ENCODE results near the gene MYO1F. TPM values are rescaled to one million over a fixed set of nuclear protein-coding genes. Genes with fewer than 3 reads are reported as not detected.

Gene MYO1F
- total and polyA plus RNA-seq, 2 donors (not counting 1 experiment from before 2014, with no cell fraction given): 76.3 to 126 TPM

DNA sequence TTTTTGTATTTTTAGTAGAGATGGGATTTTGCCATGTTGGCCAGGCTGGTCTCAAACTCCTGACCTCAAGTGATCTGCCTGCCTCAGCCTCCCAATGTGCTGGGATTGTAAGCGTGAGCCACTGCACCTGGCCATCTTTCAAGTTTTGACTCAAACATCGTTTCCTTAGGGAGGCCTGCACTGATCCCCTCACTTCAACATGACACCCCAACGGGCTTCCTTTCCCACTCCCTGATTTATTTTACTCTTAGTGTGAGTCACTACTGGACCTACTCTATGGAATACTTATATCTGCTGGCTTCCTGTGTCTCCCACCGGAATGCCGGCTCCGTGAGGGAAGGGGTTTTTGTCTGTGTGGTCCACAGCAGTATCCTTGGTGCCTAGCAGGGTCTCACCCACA is 37.8 kb upstream of the MYO1F start:
- intact Hi-C loops (cut with micrococcal nuclease): no loop called here
- ATAC-seq (ENCODE audit: low read depth) (no peak), DNase-seq (no peak)
- no peak overlapping the region for H3K4me2 ChIP-seq (replicated peaks; ENCODE audit: low read depth, low read length, poor library complexity, severe bottlenecking)
- H2AFZ ChIP-seq (ENCODE audit: insufficient read depth, low read depth, low read length, poor library complexity, severe bottlenecking): no peak overlapping the region
- H3K9me3 Mint-ChIP-seq (ENCODE audit: insufficient read depth): no peaks in the 10 kb centered on the region
- H3K36me3 ChIP-seq (replicated peaks in 1 of 2; ENCODE audit: control extremely low read depth in 1 of 2, control insufficient read depth in 1 of 2, extremely low read depth in 1 of 2, insufficient read depth in 2 of 2, low read length in 1 of 2): no peaks in the 10 kb centered on the region
- CTCF ChIA-PET: interaction anchor here (0.7 kb wide), 2 partner anchors 18 to 649 kb away, joined by 3 to 4 read pairs; no protein-coding TSS in a partner anchor
- H4K20me1 ChIP-seq (ENCODE audit: control insufficient read depth, insufficient read depth, low read length, poor library complexity, severe bottlenecking): no peaks in the 10 kb centered on the region
- peaks cover 11% of the 10 kb centered on the region for H3K27me3 Mint-ChIP-seq
- H3K27ac ChIP-seq (ENCODE audit: low read length in 2 of 2): no peak overlapping the region
- peaks cover 4% of the 10 kb centered on the region in 2 donors for H3K4me1 ChIP-seq (ENCODE audit: control insufficient read depth in 2 of 2, insufficient read depth in 2 of 2, low read length in 2 of 2)
- H3K4me1 Mint-ChIP-seq: peaks cover 8% of the 10 kb centered on the region
- no peak overlapping the region for H3K27ac Mint-ChIP-seq
- WGBS (ENCODE audit: insufficient coverage): 57% methylated on average over 1 of the region's 6 CpGs
- TF ChIP-seq EZH2 (IDR thresholded peaks at IDR 0.05; ENCODE audit: borderline replicate concordance, insufficient read depth, low read depth, low read length, poor library complexity, severe bottlenecking): no peak
- TF ChIP-seq, protein P1, sequence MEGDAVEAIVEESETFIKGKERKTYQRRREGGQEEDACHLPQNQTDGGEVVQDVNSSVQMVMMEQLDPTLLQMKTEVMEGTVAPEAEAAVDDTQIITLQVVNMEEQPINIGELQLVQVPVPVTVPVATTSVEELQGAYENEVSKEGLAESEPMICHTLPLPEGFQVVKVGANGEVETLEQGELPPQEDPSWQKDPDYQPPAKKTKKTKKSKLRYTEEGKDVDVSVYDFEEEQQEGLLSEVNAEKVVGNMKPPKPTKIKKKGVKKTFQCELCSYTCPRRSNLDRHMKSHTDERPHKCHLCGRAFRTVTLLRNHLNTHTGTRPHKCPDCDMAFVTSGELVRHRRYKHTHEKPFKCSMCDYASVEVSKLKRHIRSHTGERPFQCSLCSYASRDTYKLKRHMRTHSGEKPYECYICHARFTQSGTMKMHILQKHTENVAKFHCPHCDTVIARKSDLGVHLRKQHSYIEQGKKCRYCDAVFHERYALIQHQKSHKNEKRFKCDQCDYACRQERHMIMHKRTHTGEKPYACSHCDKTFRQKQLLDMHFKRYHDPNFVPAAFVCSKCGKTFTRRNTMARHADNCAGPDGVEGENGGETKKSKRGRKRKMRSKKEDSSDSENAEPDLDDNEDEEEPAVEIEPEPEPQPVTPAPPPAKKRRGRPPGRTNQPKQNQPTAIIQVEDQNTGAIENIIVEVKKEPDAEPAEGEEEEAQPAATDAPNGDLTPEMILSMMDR (IDR thresholded peaks at IDR 0.05): no peak
- no peak overlapping the region for H3K4me3 Mint-ChIP-seq
- POLR2A ChIA-PET: no interaction called here
- no peak overlapping the region for H3K4me3 ChIP-seq (ENCODE audit: control extremely low read depth in 1 of 5, extremely low read depth in 1 of 5, insufficient read depth in 1 of 5, low read depth in 2 of 5, low read length in 4 of 5)
- H3K9ac ChIP-seq (ENCODE audit: low read length): no peak overlapping the region
- H3K79me2 ChIP-seq (ENCODE audit: control insufficient read depth, insufficient read depth, low read length): no peaks in the 10 kb centered on the region
- peaks cover 0 to 8% (median 3%) of the 10 kb centered on the region in 4 experiments for H3K27me3 ChIP-seq (replicated peaks in 1 of 4; ENCODE audit: control extremely low read depth in 1 of 4, control insufficient read depth in 3 of 4, insufficient read depth in 4 of 4, low read length in 3 of 4)
- peaks cover 0 to 11% (median 0%) of the 10 kb centered on the region in 3 donors for H3K9me3 ChIP-seq (ENCODE audit: control extremely low read depth in 1 of 3, control insufficient read depth in 2 of 3, insufficient read depth in 1 of 3, low read length in 2 of 3)

DNA sequence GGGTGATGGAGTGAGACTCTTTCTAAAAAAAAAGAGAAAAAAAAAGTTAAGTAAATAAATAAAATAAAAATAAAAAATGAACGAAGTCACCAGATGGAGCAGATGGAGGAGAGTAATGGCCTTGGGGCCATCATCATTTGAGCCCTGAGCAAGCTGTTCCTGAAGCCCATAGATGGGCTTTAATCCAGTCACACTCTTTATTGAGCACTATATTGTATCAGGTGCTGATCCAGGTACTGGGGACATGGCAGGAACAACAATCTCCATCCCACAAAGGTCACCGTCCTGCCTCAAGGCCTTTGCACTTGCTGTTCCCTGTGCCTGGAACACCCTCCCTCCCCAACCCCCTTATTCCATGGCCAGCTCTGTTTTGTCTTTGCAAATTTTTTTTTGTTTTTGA is 37.2 kb upstream of the MYO1F start:
- H3K36me3 ChIP-seq (replicated peaks in 1 of 2; ENCODE audit: control extremely low read depth in 1 of 2, control insufficient read depth in 1 of 2, extremely low read depth in 1 of 2, insufficient read depth in 2 of 2, low read length in 1 of 2): no peaks in the 10 kb centered on the region
- DNase-seq: no peak
- H3K27me3 Mint-ChIP-seq: peaks cover 16% of the 10 kb centered on the region
- intact Hi-C loops (cut with micrococcal nuclease): no loop called here
- peaks cover 9 to 10% of the 10 kb centered on the region in 2 donors for H3K4me1 ChIP-seq (ENCODE audit: control insufficient read depth in 2 of 2, insufficient read depth in 2 of 2, low read length in 2 of 2)
- H3K4me3 ChIP-seq (ENCODE audit: control extremely low read depth in 1 of 5, extremely low read depth in 1 of 5, insufficient read depth in 1 of 5, low read depth in 2 of 5, low read length in 4 of 5): no peak overlapping the region
- no CpG with 5 or more reads among the region's 2 CpGs for WGBS (ENCODE audit: insufficient coverage)
- TF ChIP-seq, protein P1 (IDR thresholded peaks at IDR 0.05): no peak
- no peak for TF ChIP-seq EZH2 (IDR thresholded peaks at IDR 0.05; ENCODE audit: borderline replicate concordance, insufficient read depth, low read depth, low read length, poor library complexity, severe bottlenecking)
- H3K4me2 ChIP-seq (replicated peaks; ENCODE audit: low read depth, low read length, poor library complexity, severe bottlenecking): no peak overlapping the region
- ChIA-PET CTCF (interaction anchor here (0.7 kb wide), 1 partner anchor 649 kb away, joined by 3 read pairs; no protein-coding TSS in a partner anchor), POLR2A (no interaction called here)
- H3K79me2 ChIP-seq (ENCODE audit: control insufficient read depth, insufficient read depth, low read length): no peaks in the 10 kb centered on the region
- H3K27ac Mint-ChIP-seq: no peak overlapping the region
- no peaks in the 10 kb centered on the region for H3K9me3 Mint-ChIP-seq (ENCODE audit: insufficient read depth)
- H2AFZ ChIP-seq (ENCODE audit: insufficient read depth, low read depth, low read length, poor library complexity, severe bottlenecking): no peak overlapping the region
- H3K27ac ChIP-seq (ENCODE audit: low read length in 2 of 2): no peak overlapping the region
- ATAC-seq (ENCODE audit: low read depth): no peak
- peaks cover 0 to 14% (median 8%) of the 10 kb centered on the region in 4 experiments for H3K27me3 ChIP-seq (replicated peaks in 1 of 4; ENCODE audit: control extremely low read depth in 1 of 4, control insufficient read depth in 3 of 4, insufficient read depth in 4 of 4, low read length in 3 of 4)
- peaks cover 13% of the 10 kb centered on the region for H3K4me1 Mint-ChIP-seq
- no peak overlapping the region for H3K4me3 Mint-ChIP-seq
- H3K9ac ChIP-seq (ENCODE audit: low read length): no peak overlapping the region
- H3K9me3 ChIP-seq (ENCODE audit: control extremely low read depth in 1 of 3, control insufficient read depth in 2 of 3, insufficient read depth in 1 of 3, low read length in 2 of 3): peaks cover 0 to 15% (median 0%) of the 10 kb centered on the region in 3 donors
- H4K20me1 ChIP-seq (ENCODE audit: control insufficient read depth, insufficient read depth, low read length, poor library complexity, severe bottlenecking): no peaks in the 10 kb centered on the region

Measured in B cell (primary cell).